ENCODE measurements around the gene EWSR1.

DNA sequence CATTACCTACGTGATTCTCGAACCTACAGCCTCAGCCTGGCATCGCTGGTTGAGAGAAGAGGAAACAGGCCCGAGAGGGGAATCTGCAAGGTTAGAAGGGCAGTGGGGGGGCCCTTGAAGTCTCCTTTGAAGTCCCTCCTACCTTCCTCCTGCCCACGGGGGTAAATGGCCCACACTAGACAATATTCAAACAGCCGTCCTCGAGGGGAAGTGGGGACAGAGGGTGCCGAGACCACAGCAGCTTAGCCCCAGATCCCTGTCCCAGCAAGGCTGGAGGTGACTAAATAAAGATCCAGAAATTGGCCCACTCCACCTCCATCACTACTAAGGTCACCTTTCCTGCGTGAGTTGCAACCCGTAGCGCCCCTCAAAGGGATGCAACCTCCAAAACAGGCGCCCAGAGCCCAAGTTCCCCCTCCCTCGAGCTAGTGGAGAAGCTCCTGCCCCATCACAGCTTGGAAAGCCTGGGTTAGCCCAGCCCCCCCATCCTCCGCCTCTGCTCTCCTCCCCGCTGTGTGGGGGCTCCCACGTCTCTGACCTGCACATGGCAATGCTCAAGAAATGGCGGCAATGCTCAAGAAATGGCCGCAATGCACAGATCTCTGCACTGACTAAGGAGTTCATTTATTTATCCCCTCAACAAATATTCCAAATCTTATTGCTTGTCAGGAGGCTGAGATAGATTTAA lies 48.2 kb downstream of the EWSR1 start:
- TF ChIP-seq, protein P1, sequence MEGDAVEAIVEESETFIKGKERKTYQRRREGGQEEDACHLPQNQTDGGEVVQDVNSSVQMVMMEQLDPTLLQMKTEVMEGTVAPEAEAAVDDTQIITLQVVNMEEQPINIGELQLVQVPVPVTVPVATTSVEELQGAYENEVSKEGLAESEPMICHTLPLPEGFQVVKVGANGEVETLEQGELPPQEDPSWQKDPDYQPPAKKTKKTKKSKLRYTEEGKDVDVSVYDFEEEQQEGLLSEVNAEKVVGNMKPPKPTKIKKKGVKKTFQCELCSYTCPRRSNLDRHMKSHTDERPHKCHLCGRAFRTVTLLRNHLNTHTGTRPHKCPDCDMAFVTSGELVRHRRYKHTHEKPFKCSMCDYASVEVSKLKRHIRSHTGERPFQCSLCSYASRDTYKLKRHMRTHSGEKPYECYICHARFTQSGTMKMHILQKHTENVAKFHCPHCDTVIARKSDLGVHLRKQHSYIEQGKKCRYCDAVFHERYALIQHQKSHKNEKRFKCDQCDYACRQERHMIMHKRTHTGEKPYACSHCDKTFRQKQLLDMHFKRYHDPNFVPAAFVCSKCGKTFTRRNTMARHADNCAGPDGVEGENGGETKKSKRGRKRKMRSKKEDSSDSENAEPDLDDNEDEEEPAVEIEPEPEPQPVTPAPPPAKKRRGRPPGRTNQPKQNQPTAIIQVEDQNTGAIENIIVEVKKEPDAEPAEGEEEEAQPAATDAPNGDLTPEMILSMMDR (IDR thresholded peaks at IDR 0.05), result no peak
- TF ChIP-seq EZH2phosphoT487 (IDR thresholded peaks at IDR 0.05) (no peak), EZH2 (IDR thresholded peaks at IDR 0.05) (no peak)
